OCI-LY1 (cell line): ENCODE data around the gene CLDN5.

Source experiments
- H2AFZ ChIP-seq: fragments of 200-600 bp; sonication (generic), shearing (Covaris generic); 2 replicates; pipeline ENCODE4 v1.6.0; 2014; ENCODE audit warnings: antibody characterized with exemption, mild to moderate bottlenecking, low read length
- H3F3A ChIP-seq: fragments of 200-600 bp; sonication (generic), shearing (Covaris generic); 2 replicates; pipeline ENCODE4 v1.6.0; 2014; ENCODE audit warnings: mild to moderate bottlenecking, antibody characterized with exemption, low read length, moderate library complexity; ENCODE audit not compliant: insufficient read depth
- H3K27ac ChIP-seq: fragments of 200-600 bp; sonication (generic); 2 replicates; pipeline ENCODE4 v1.5.1; 2014; ENCODE audit warnings: low read length, mixed run types, mild to moderate bottlenecking, low read depth; ENCODE audit not compliant: poor library complexity, severe bottlenecking
- H3K27me3 ChIP-seq: fragments of 200-600 bp; sonication (generic); 2 replicates; pipeline ENCODE4 v1.6.0; 2014; ENCODE audit warnings: antibody characterized with exemption, mild to moderate bottlenecking, low read length, moderate library complexity; ENCODE audit not compliant: insufficient read depth
- H3K36me3 ChIP-seq: fragments of 200-600 bp; sonication (generic); 2 replicates; pipeline ENCODE4 v1.6.1; 2014; ENCODE audit warnings: mild to moderate bottlenecking, antibody characterized with exemption, low read length, moderate library complexity, mixed read lengths; ENCODE audit not compliant: insufficient read depth
- H3K4me1 ChIP-seq: fragments of 200-600 bp; sonication (generic); 2 replicates; pipeline ENCODE4 v1.5.1; 2014; ENCODE audit warnings: mild to moderate bottlenecking, low read length, moderate library complexity; ENCODE audit not compliant: insufficient read depth, severe bottlenecking
- H3K4me2 ChIP-seq: fragments of 200-600 bp; sonication (generic), shearing (Covaris generic); 2 replicates; pipeline ENCODE4 v1.6.1; 2014; ENCODE audit warnings: low read length
- H3K4me3 ChIP-seq: fragments of 200-600 bp; sonication (generic); 2 replicates; pipeline ENCODE4 v1.5.1; 2014; ENCODE audit warnings: low read length, low read depth, mild to moderate bottlenecking, mixed read lengths; ENCODE audit not compliant: poor library complexity, severe bottlenecking
- H3K79me2 ChIP-seq: fragments of 200-600 bp; shearing (Covaris generic); 2 replicates; pipeline ENCODE4 v1.6.1; 2016; ENCODE audit warnings: mixed run types, low read length, mixed read lengths; ENCODE audit not compliant: insufficient read depth
- H3K9ac ChIP-seq: fragments of 200-600 bp; sonication (generic), shearing (Covaris generic); 2 replicates; pipeline ENCODE4 v1.6.1; 2014; ENCODE audit warnings: mild to moderate bottlenecking, low read length, mixed read lengths
- H3K9me2 ChIP-seq: fragments of 200-600 bp; sonication (generic), shearing (Covaris generic); 2 replicates; pipeline ENCODE4 v1.6.1; 2014; ENCODE audit warnings: low read depth, mild to moderate bottlenecking, low read length, mixed read lengths
- H3K9me3 ChIP-seq: fragments of 200-600 bp; shearing (Covaris generic); 2 replicates; pipeline ENCODE4 v1.6.1; 2014; ENCODE audit warnings: low read length, mixed read lengths
- H4K20me1 ChIP-seq: fragments of 200-600 bp; sonication (generic), shearing (Covaris generic); 2 replicates; pipeline ENCODE4 v1.6.0; 2016; ENCODE audit warnings: mild to moderate bottlenecking, low read length; ENCODE audit not compliant: insufficient read depth
- EZH2 ChIP-seq: fragments of 200-600 bp; sonication (generic), shearing (Covaris generic); IDR thresholded peaks from 2 replicates; pipeline ENCODE4 v1.8.0; 2017; ENCODE audit warnings: borderline replicate concordance, mixed run types, mild to moderate bottlenecking, antibody characterized with exemption, low read length, moderate library complexity, mixed read lengths
- TF ChIP-seq, protein P1 (sequence below): fragments of 200-600 bp; sonication (generic), shearing (Covaris generic); IDR thresholded peaks from 2 replicates; pipeline ENCODE4 v1.5.1; 2017; ENCODE audit warnings: mild to moderate bottlenecking, antibody characterized with exemption, low read length, moderate library complexity, mixed read lengths

Gene CLDN5

DNA sequence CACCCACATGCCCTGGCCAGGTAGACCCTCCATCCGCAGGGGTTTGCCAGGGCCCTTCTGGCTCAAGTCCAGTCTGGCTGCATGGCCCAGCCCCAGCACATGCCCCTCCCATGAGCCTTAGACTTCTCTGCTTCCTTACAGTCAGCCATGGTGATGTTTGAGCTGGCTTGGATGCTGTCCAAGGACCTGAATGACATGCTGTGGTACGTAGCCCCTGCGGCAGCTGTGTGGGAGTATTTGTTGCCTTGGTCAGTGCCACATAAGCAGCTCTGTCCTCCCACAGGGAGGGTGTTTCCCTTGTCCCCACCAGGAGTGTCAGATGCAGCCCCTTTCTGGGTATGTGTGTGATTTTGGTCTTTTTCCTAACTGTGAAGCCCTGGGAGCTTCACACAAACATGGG, 27.0 kb downstream of the CLDN5 start:
- Histone ChIP-seq H3K4me1 (no peaks in the 10 kb centered on the region), H2AFZ (no peak overlapping the region), H3K27ac (no peak overlapping the region), H3K27me3 (no peaks in the 10 kb centered on the region), H3K4me3 (no peak overlapping the region), H3K9me2 (no peaks in the 10 kb centered on the region), H3K4me2 (no peak overlapping the region), H3K9me3 (no peaks in the 10 kb centered on the region), H3K79me2 (no peaks in the 10 kb centered on the region), H3K36me3 (peaks cover 73% of the 10 kb centered on the region), H4K20me1 (no peaks in the 10 kb centered on the region), H3K9ac (no peak overlapping the region), H3F3A (no peaks in the 10 kb centered on the region)
- TF ChIP-seq, protein P1, sequence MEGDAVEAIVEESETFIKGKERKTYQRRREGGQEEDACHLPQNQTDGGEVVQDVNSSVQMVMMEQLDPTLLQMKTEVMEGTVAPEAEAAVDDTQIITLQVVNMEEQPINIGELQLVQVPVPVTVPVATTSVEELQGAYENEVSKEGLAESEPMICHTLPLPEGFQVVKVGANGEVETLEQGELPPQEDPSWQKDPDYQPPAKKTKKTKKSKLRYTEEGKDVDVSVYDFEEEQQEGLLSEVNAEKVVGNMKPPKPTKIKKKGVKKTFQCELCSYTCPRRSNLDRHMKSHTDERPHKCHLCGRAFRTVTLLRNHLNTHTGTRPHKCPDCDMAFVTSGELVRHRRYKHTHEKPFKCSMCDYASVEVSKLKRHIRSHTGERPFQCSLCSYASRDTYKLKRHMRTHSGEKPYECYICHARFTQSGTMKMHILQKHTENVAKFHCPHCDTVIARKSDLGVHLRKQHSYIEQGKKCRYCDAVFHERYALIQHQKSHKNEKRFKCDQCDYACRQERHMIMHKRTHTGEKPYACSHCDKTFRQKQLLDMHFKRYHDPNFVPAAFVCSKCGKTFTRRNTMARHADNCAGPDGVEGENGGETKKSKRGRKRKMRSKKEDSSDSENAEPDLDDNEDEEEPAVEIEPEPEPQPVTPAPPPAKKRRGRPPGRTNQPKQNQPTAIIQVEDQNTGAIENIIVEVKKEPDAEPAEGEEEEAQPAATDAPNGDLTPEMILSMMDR, result no peak

DNA sequence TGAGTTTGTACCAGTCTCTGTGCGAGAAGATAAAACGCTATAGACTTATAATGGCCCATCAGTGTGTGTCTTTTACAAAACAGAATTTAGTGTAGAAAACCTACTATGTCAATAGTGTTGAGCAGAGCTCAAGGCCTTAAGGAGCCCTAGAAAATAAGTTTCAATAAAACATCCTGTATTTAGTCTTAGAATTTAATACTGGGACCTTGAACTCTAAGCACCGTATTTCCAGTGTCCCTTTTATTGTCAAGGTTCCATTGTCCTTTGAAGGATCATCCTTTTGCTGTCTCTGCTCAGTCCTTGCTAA, 27.9 kb downstream of the CLDN5 start:
- Histone ChIP-seq H3K4me3 (no peak overlapping the region), H3K9ac (no peak overlapping the region), H2AFZ (no peak overlapping the region), H3K4me1 (no peaks in the 10 kb centered on the region), H3K27ac (no peak overlapping the region), H3K36me3 (peaks cover 77% of the 10 kb centered on the region), H3F3A (no peaks in the 10 kb centered on the region), H3K4me2 (no peak overlapping the region), H3K27me3 (no peaks in the 10 kb centered on the region), H3K79me2 (no peaks in the 10 kb centered on the region), H3K9me3 (no peaks in the 10 kb centered on the region), H3K9me2 (no peaks in the 10 kb centered on the region), H4K20me1 (no peaks in the 10 kb centered on the region)
- TF ChIP-seq EZH2, result no peak
- TF ChIP-seq, protein P1, result no peak

DNA sequence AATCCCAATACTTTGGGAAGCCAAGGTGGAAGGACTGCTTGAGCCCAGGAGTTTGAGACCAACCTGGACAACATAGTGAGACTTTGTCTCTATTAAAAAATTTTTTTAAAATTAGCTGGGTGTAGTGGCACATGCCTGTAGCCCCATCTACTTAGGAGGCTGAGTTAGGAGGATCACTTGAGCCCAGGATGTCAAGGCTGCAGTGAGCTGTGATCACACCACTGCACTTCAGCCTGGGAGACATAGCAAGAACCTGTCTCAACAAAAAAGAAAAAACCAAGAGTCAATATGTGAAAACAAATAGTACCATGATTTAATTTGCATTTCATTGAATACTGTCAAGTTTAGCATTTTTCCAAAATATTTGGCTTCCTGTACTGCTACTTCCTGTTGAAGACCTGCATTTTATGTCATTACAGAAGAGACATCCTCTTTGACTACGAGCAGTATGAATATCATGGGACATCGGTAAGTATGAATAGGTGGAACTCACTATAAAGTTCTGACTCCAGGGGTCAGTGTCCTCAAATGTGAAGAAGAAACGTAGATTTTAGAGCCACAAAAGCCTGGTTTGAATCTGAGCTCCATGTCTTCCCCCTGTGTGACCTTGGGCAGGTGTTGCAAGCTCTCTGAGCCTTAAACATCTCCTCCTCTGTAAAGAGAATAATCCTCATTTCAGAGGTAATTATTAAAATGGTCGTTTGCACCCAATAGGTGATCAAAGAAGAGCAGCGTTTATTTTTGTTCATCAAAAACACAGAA, 28.5 kb downstream of the CLDN5 start:
- H3K27ac ChIP-seq, result no peak overlapping the region
- H3K36me3 ChIP-seq, result peaks cover 80% of the 10 kb centered on the region
- no peaks in the 10 kb centered on the region for H3K4me1 ChIP-seq
- H3K4me2 ChIP-seq, result no peak overlapping the region
- H3F3A ChIP-seq, result no peaks in the 10 kb centered on the region
- no peaks in the 10 kb centered on the region for H3K79me2 ChIP-seq
- H3K9me2 ChIP-seq, result no peaks in the 10 kb centered on the region
- H4K20me1 ChIP-seq, result no peaks in the 10 kb centered on the region
- H3K4me3 ChIP-seq, result no peak overlapping the region
- H3K9ac ChIP-seq, result no peak overlapping the region
- no peak for TF ChIP-seq EZH2
- TF ChIP-seq, protein P1, result peak; percentile 10; the same call in 1 of the 2 replicates
- H3K27me3 ChIP-seq, result no peaks in the 10 kb centered on the region
- H3K9me3 ChIP-seq, result no peaks in the 10 kb centered on the region
- H2AFZ ChIP-seq, result no peak overlapping the region
